Neural progenitor cell (in vitro differentiated cells): ENCODE data around the gene SCLY.
"Not testable (repeated sequence)": the region's sequence is repeated elsewhere in the genome, so short reads cannot be mapped to it uniquely, and the experiment has no call there.

Experiments used
- EZH2 ChIP-seq: fragments of 200-600 bp; sonication (generic); IDR thresholded peaks from 2 replicates; pipeline ENCODE4 v1.6.1; 2017; ENCODE audit warnings: antibody characterized with exemption, mild to moderate bottlenecking, moderate library complexity
- EZH2phosphoT487 ChIP-seq: fragments of 200-600 bp; sonication (generic); IDR thresholded peaks from 2 replicates; pipeline ENCODE4 v1.6.1; 2017; ENCODE audit warnings: antibody characterized with exemption
- TF ChIP-seq, protein P1 (sequence below): fragments of 200-600 bp; sonication (generic); IDR thresholded peaks from 2 replicates; pipeline ENCODE4 v1.5.1; 2017; ENCODE audit warnings: antibody characterized with exemption, mild to moderate bottlenecking

DNA sequence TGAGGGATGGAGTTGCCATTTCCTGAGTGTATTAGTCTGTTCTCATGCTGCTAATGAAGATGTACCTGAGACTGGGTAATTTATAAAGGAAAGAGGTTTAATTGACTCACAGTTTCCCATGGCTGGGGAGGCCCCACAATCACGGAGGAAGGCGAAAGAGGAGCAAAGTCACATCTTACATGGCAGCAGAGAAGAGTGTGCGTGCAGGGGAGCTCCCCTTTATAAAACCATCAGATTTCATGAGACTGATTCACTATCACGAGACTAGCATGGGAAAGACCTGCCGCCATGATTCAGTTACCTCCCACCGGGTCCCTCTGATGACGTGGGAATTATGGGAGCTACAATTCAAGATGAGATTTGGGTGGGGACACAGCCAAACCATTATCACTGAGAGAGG lies 5.9 kb downstream of the SCLY start:
- TF ChIP-seq, protein P1, sequence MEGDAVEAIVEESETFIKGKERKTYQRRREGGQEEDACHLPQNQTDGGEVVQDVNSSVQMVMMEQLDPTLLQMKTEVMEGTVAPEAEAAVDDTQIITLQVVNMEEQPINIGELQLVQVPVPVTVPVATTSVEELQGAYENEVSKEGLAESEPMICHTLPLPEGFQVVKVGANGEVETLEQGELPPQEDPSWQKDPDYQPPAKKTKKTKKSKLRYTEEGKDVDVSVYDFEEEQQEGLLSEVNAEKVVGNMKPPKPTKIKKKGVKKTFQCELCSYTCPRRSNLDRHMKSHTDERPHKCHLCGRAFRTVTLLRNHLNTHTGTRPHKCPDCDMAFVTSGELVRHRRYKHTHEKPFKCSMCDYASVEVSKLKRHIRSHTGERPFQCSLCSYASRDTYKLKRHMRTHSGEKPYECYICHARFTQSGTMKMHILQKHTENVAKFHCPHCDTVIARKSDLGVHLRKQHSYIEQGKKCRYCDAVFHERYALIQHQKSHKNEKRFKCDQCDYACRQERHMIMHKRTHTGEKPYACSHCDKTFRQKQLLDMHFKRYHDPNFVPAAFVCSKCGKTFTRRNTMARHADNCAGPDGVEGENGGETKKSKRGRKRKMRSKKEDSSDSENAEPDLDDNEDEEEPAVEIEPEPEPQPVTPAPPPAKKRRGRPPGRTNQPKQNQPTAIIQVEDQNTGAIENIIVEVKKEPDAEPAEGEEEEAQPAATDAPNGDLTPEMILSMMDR, result not testable (repeated sequence)
- not testable (repeated sequence) for TF ChIP-seq EZH2, EZH2phosphoT487
